RCC 7860 (cell line): ENCODE results near the gene HMG20A.

Experiments
- DNase-seq: peaks from one replicate; pipeline ENCODE4 v3.0.0-alpha.2; 2015; ENCODE audit warnings: low spot score
- FAIRE-seq: peaks from 2 replicates; lab custom pipeline; 2012; peaks lifted over from hg19 to GRCh38; lab: Jason Lieb, UNC

HMG20A gene

DNA sequence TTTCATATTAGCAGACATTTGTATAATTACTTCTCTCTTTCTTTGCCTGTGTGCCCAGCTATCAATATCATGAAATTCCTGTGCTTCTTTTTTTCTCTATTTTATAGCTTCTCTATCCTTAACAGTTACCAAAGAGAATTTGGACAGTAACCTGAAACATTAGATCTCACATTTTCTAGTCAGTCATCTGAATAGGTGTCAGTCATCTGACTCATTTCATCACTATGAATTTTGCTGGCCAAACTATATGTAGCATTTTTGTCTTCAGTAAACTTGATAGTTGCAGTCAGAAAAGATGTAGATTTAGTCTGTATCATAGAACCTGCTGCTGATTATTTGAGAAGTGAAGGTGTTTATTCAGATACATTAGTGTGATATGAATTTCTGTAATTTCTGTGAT lies 52.6 kb downstream of the HMG20A start:
- FAIRE-seq, result no peak
- no peak for DNase-seq

DNA sequence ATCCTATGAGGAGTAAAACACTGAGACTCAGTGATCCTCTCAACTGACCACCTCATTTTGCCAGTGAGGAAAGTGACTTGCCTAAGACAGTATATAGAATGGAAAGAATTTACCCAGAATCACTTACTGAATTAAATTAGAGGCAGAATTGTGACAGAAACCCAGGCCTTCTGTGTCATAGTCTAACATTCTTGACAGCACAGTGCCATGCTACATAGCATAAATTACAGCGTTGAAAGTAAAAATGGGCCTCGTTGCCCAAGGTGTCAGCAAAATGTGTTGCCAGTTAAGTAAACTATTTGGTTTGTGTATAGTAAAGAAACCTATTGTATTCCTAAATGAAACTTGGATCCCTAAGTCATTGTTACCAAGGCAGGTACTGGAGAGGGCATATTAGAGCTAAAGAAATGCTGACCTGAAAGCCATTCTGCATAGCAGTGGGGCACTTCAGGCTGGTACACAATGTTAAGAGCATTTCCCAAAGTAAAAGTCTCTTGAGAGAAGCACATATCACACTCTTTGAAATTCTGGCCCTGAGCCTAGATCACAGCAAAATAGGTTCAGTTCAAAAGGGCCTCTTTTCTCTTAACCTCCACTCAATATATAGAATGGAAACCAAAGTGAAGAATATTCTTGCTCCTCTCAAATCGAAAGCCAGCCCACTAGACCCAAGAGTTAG lies 53.8 kb downstream of the HMG20A start:
- DNase-seq (no peak), FAIRE-seq (no peak)

DNA sequence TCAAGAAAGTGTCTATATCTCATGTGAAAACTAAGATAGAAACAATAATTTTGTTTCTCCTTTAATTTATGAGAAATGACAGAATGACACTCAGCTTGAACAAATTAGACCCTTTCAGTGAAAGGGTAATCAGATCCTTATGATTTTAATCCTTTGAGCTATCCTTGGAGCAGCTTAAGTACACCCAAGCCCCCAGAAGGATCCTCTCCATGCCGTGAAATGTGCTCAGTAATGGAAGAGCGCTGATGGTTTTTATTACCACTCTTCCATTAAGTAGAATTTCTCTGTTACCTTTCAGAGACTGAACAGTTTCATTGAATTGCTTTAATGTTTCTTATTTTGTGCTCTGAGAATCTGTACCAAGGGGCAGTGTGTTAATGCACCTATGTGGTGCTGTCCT lies 54.3 kb downstream of the HMG20A start:
- no peak for FAIRE-seq
- no peak for DNase-seq

DNA sequence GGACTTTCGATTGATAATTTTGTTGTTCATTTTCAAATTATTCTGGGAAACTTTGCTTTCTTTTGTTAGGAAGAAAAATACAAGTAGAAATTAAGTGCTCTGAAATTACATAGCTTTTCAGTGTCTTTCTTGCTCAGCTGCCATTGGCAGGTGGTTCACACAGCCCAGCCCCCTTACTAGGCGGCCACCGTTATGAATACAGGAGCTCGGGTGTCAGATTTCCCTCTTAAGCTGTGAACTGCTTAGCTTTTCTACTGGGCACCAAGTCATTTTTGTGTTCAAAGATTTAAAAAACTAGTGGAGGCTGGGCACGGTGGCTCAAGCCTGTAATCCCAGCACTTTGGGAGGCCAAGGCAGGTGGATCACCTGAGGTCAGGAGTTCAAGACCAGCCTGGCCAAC lies 55.2 kb downstream of the HMG20A start:
- no peak for FAIRE-seq
- no peak for DNase-seq

DNA sequence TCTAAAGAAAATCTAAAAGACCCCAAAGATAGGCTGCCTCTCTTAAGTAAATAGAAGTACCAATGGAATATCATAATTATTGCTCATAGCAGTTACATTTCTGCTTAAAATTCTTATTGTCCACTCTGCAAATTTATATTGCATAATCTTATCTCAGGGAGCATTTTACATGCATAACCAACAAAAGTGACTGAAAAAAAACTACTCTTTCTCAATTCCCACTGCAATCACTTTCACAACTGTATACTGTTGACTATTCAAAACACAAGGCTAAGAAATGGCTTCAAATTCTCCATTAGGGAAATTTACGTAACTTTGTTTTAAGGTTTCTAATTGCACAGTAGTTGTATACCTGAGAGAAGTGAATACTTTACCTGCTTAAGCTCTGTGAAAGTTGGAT lies 56.3 kb downstream of the HMG20A start:
- no peak for FAIRE-seq
- DNase-seq, result no peak

DNA sequence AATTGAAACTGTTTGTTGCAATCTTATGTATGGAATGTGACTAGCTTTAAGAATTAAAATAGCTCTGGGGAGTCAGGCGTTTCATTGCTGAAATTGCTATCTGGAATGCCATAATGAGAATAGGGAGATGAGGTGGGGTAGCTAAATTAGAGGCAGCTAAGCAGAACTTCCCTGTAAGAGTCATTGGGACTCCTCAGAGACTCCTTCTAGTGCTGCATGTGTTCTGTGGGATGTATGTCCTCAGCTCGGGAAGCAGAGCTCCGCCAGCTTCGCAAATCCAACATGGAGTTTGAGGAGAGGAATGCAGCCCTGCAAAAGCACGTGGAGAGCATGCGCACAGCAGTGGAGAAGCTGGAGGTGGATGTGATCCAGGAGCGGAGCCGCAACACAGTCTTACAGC lies 57.4 kb downstream of the HMG20A start:
- FAIRE-seq, result no peak
- DNase-seq, result no peak

DNA sequence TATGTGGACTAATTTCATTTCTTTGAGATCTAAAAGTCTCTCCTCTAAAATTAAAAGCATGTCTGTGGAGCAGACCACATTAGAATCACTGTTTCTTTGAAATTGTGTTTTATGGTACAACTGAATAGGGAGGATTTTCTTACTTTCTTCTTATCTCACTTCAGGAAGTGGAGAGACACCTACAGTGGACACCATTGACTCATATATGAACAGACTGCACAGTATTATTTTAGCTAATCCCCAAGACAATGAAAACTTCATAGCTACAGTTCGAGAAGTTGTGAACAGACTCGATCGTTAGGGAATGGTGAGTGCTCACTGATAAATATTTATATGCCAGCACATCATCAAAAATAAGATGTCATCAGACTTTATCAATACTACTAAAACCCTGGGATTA lies 58.3 kb downstream of the HMG20A start:
- no peak for FAIRE-seq

DNA sequence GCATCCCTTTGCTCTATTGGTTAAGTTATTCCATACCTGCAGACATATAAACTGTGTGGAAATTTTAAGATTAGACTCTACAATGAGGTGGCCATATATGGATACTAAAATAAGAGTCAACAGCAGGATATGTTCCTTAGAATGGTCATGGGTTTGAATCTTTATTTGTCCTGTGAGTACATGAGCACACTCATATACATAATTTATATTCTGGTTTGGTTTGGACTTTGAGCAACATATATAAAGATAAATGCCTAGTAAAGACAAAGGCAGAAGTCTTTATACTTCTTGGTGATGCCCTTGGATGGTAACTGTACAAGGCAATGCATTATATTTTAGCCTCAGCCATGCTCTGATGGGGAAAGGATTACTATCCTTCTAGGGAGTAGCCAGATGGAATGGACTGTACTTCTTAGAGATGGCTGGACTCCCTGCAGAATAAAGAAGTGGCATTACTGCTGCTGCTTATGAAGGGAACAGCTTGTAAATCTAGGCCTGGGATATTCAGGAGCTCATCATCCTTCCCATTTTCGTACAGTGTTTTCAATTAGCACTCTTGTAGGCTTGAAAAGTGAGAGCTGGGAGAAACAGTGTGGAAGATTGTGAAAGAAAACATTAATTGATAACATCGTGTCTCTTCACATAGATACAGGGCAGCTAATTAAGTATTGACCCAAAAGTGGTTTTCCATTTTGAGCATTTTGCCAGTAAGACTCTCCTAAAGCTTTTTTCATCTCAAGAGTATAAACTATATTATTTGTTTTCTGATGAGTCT lies 60.4 kb downstream of the HMG20A start:
- FAIRE-seq (no peak), DNase-seq (no peak)

More for the DNA sequence above, 58.3 kb downstream of the HMG20A start:
- DNase-seq, result no peak

DNA sequence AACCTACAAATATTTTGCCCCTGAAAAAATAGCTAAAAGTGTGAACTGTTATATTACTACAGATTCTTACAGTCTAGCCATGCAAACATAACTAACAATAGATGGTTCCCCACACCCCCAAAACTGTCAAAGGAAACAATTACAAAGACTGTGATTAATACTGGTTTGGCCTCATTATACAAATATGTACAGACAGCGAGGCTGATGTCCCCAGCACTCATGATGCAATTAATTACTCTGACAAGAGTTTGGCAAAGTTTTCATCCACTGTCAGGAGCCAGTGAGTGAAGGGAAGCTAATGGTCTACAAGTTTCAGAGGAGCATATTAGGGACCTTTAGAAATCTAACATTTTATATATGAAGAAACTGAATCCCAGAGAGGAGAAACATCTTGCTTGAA lies 61.0 kb downstream of the HMG20A start:
- FAIRE-seq (no peak), DNase-seq (no peak)

DNA sequence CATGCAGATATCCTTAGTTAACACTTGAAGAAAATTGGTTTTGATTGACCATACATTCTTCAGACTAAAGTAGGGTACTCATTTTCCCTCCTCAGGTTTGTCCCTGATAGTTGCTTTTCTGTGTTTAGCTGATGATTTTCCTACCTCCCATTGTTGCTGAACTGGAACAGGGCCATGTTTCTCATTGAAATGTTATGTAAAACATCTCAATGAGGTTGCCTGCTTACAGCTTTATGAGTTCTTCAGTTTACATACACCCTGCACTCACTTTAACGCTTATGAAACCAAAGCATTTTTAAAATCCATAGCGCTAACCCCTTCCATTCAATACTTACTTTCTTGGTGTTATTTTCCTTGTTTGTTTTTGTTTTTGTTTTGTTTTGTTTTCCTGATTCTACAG lies 61.9 kb downstream of the HMG20A start:
- DNase-seq (no peak), FAIRE-seq (no peak)

DNA sequence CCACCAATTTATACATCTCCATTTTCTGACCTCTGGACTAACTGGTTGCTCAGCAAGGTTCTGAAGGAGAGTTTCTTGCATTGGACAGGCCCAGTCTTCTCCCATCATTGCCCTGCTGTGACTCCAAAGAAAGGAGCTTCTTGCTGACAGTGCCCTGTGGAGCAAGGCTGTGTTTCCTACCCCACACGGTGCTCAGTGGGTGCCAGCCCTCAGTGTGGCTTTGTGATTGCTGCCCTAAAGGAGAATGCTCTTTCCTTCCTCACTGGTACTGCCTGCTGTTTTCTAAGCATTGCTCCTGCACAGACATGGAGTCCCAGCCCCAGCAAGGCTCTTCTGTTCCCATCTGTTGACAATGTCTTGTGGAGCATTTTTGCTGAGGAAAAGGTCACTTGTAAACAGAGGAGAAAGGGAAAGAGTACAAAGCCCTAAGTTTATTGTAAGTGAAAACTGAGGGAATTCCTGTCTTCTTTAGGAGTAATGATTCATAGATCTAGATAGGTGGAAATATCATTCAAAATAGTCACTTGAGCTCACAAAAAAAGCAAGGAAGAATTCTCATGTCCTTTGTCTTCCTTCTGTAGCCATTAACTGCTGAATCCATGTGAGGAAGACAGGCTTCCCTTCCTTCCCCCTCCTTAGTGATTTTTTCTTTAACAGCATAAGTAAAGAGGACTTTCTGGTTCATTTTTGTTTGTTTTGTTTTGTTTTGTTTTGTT lies 62.9 kb downstream of the HMG20A start:
- DNase-seq, result no peak
- no peak for FAIRE-seq

DNA sequence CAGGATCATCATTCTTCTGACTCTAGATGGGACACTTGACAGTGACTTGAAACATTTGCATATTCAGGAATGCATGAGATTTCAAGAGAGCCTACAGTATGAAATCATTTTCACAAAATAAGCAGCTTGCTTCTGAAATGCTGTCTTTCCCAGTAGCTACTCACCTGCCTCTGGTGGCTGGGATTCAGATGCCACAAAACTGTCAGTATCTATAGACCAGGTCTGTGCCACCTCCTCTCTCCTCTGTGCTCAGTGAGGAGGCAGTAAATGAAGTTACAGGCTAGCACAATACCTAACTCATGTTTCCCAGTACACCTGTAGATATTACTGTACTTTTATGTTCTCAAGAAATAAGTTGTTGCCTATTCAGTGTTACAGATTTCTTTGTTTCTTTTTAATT lies 64.3 kb downstream of the HMG20A start:
- no peak for FAIRE-seq
- no peak for DNase-seq

DNA sequence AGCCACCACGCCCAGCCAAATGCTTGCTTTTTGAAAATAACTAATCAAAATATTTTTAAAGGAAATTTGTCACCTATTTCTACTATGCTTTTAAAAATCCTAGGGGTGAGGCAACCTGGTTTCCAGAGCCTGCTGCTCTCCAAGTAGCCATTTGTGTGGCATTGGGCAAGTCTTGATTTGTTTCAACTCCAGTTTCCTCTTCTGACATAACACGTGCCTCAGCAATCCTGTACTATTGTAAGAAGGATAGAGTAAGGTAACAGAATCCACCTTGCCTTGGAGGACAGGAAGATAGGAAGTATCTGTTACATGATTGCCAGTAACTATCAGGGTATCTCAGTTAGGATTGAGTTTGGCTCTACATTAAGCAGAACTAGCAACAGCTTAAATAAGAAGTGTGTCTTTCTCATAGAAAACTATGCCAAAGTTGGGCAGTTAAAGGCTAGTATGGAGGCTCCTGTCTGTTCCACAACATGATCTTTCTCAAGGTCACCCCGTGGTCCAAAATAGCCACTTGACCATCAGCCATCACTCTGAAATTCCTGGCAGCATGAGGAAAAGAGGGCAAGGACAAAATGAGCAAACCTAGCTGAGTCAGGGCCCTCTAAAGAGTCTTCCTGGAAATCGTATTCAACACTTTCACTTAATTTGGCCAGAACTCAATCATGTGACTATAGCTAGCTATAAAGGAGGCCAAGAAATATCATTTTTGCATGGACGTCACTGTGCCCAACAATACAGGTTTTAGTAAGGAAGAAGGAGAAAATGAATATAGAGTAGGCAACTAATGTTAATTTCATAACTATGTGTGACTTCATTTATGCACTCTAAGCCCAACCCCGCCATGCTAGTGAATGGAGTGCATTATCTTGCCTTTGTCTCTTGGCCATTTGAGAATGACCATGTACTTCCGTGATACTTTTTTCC lies 66.1 kb downstream of the HMG20A start:
- DNase-seq (no peak), FAIRE-seq (no peak)

DNA sequence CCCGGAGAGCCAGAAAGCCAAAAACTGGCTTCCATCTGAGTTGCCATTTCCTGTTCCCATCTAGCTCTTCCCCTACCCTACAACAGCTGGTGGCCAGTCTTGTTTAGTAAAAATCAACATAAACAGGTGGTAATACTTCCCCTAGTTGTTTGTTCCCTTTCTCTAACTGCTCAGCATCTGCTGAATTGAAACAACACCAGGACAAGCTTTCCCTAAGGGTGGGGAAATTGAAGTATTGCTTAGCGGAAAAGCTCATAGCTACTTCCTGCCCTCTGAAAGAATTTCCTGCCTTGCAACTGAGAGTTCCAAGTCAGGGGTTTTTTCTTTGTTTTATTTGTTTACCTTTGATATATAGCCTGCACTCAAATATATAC lies 66.8 kb downstream of the HMG20A start:
- no peak for DNase-seq
- no peak for FAIRE-seq

DNA sequence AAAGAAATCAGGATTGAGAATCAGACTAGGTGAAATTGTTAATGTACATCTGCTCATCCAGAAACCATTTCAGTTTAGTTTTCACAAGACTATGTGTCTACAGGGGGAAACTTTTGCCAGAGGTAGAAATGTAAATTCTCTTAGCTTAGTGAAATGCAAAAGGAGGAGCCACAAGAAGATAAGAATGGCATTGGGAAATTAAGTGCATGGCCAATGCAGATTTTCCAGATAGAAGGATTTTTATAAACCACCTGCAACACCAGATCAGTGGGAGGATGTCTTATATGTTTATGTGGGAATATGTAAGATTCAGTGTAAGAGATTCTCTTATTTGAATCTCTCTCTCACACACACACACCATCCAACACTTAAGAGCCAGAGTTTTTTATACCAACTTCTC lies 67.2 kb downstream of the HMG20A start:
- FAIRE-seq, result no peak
- DNase-seq, result no peak

DNA sequence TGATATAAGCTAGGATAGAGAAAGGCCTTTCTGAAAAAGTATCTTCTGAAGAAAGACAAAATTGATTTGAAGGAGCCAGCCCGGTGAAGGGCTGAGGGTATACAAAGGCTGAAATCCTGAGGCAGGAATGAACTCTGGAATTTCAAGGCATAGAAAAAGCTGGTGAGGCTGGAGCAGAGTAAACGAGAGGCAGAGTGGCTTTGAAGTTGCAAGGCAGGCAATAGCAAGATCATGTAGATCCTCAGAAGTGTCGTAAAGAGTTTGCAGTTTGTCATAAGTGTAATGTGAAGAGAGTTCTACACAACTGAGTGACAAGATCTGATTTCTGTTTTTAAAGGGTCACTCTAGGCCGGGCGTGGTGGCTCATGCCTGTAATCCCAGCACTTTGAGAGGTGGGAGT lies 69.0 kb downstream of the HMG20A start:
- DNase-seq, result no peak
- FAIRE-seq, result no peak

DNA sequence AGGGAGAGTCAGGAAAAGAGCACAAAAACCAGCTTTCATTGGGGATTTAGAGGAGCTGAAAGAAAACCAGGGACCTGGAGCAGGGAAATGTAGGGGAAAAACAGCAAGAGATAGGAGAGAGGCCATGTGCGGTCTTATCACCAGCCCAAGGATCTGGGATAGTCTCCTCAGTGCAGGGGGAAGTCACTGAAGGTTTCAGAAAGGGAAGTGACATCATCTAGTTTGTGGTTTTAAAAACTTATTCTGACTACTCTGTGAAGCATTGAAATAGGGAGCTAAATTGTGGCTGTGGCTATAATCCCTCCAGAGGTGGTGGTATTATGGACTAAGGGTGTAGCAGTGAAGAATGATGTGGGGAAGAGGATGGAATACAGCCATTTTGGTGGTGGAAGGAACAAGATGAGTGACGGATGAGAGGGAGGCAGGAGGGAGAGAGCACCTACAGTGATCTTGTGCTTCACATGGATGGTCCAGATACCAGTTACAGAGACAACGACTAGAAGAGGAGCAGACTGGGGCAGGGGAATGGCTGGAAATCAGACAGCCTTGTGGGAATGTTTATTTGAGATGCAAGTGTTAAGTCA lies 72.7 kb downstream of the HMG20A start:
- no peak for FAIRE-seq
- DNase-seq, result no peak

DNA sequence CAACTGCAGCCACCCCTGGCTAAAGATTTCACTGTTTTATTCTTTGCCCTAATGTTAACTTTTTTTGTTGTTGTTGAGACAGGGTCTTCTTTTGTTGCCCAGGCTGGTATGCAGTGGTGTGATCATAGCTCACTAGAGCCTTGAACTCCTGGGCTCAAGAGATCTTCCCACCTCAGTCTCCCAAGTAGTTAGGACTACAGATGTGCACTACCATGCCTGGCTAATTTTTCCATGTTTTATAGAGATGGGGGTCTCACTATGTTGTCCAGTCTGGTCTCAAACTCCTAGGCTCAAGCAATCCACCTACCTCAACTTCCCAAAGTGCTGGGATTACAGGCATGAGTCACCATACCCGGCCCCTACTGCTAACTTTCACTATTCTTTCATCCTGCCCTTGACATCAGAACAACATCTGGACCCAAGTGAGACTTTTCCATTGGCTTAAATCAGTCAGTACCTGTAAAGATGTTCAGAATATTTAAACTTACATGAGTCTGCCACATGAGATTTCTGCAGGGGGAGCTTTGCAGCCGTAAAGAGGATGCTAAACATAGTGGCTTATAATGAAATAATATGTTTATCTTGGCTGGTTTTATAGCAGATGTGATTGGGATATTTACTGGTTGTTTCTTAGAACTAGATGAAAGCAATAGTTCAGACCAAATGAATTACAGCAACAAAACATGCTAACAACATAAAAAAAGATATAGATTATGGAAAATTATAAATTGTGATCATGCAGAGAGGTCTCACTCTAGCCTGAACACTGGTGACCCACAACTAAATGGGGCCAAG lies 73.6 kb downstream of the HMG20A start:
- no peak for FAIRE-seq
- no peak for DNase-seq

DNA sequence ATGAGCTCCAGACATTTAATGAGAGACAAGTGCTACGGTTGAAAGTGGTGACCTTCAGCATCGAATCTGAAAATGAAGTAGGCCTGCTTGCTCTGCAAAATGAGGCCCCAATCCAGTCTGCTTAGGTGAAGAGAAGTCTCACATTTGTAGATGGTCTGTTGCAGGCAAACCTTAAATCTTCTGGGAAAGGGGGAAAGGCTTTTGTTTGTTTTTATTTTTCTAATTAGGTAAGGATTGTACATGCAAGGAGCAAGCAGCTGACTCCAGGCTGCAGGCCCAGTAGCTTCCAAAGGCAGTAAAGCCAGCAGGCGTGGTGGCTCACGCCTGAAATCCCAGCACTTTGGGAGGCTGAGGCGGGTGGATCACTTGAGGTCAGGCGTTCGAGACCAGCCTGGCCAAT lies 74.3 kb downstream of the HMG20A start:
- DNase-seq (no peak), FAIRE-seq (no peak)
